Activated CD4-positive, alpha-beta T cell treated with anti-CD3 and anti-CD28 coated beads for 36 hours (primary cell): ENCODE measurements around the gene C6orf132. TPM values are rescaled to one million over a fixed set of nuclear protein-coding genes. Genes with fewer than 3 reads are reported as not detected.

Experiments used
- ATAC-seq: fragments of 200-7000 bp; cut with Tn5 transposase; one replicate; pipeline ENCODE4 v1.10.0; 2021; ENCODE audit warnings: mild to moderate bottlenecking, moderate library complexity
- CTCF ChIA-PET: fragments of 350-600 bp; sonication (Branson Sonifier 250); formaldehyde crosslinking; loops from one replicate; lab custom pipeline; 2021; ENCODE audit warnings: antibody characterized with exemption; lab: Charles Lee
- POLR2A ChIA-PET: fragments of 350-600 bp; sonication (Branson Sonifier 250); formaldehyde crosslinking; loops from one replicate; lab custom pipeline; 2021; ENCODE audit warnings: antibody characterized with exemption, inconsistent platforms; lab: Charles Lee
- DNase-seq: peaks from one replicate; pipeline ENCODE4 v3.0.0-alpha.2; 2020
- H3K27ac Mint-ChIP-seq: one replicate; pipeline ENCODE4 v1.8.0; 2021; ENCODE audit warnings: mixed read lengths
- H3K27me3 Mint-ChIP-seq: one replicate; pipeline ENCODE4 v1.8.0; 2021; ENCODE audit warnings: mixed read lengths
- H3K36me3 Mint-ChIP-seq: one replicate; pipeline ENCODE4 v1.8.0; 2021; ENCODE audit warnings: low read depth, mixed read lengths
- H3K4me1 Mint-ChIP-seq: one replicate; pipeline ENCODE4 v1.8.0; 2021; ENCODE audit warnings: mixed read lengths
- H3K4me3 Mint-ChIP-seq: one replicate; pipeline ENCODE4 v1.8.0; 2021; ENCODE audit warnings: mild to moderate bottlenecking, moderate library complexity, mixed read lengths
- H3K9me3 Mint-ChIP-seq: one replicate; pipeline ENCODE4 v1.8.0; 2021; ENCODE audit warnings: low read depth, mixed read lengths
- intact Hi-C, 2 experiments: fragments of 100-400 bp; cut with DNase I in 1 of 2; cut with micrococcal nuclease in 1 of 2; formaldehyde crosslinking; loops; one replicate each; pipeline versions ENCODE4 v1.14.2 to v1.15.1; 2022 to 2024; cut with DNase I, micrococcal nuclease
- total RNA-seq, 2 experiments: library from RNA; stranded (reverse); gene quantifications; one replicate each; pipeline ENCODE4 v1.2.3, GENCODE V29; 2021

C6orf132 gene
- total RNA-seq, 2 experiments from 2014 or later = 0.14 TPM

GRCh38 chr6:42117843-42118161 is 24.6 kb downstream of the C6orf132 start:
- POLR2A ChIA-PET = interaction anchor here (0.6 kb wide), 1 partner anchor 11 kb away, joined by 3 read pairs; no protein-coding TSS in a partner anchor
- CTCF ChIA-PET = interaction anchor here (0.6 to 2.7 kb wide), 3 partner anchors 14 to 1491 kb away, joined by 3 to 12 read pairs (median 4); no protein-coding TSS in a partner anchor

GRCh38 chr6:42113936-42114636 is 28.3 kb downstream of the C6orf132 start:
- Mint-ChIP-seq H3K9me3 (no peaks in the 10 kb centered on the region), H3K27me3 (peaks cover 6% of the 10 kb centered on the region), H3K36me3 (no peaks in the 10 kb centered on the region), H3K27ac (no peak overlapping the region), H3K4me3 (no peak overlapping the region), H3K4me1 (no peaks in the 10 kb centered on the region)
- ATAC-seq = peak; percentile 63
- intact Hi-C loops = loop anchor here in 1 of 2 experiments (5.0 kb wide), 1 partner anchor 43 kb away; a partner anchor contains a TSS
- CTCF ChIA-PET = interaction anchor here (0.6 to 1.5 kb wide), 2 partner anchors 9 to 23 kb away, joined by 3 to 4 read pairs; no protein-coding TSS in a partner anchor
- no peak for DNase-seq
- POLR2A ChIA-PET = no interaction called here

More at GRCh38 chr6:42117843-42118161, 24.6 kb downstream of the C6orf132 start:
- no peaks in the 10 kb centered on the region for H3K9me3 Mint-ChIP-seq
- ATAC-seq = no peak
- H3K36me3 Mint-ChIP-seq = no peaks in the 10 kb centered on the region
- H3K27ac Mint-ChIP-seq = no peak overlapping the region
- DNase-seq = no peak
- H3K27me3 Mint-ChIP-seq = peaks cover 2% of the 10 kb centered on the region
- intact Hi-C loops = no loop called here
- no peaks in the 10 kb centered on the region for H3K4me1 Mint-ChIP-seq
- no peak overlapping the region for H3K4me3 Mint-ChIP-seq

GRCh38 chr6:42112351-42112750 is 30.1 kb downstream of the C6orf132 start:
- no peak for DNase-seq
- no peak for ATAC-seq
- no peaks in the 10 kb centered on the region for H3K36me3 Mint-ChIP-seq
- H3K9me3 Mint-ChIP-seq = no peaks in the 10 kb centered on the region
- H3K4me3 Mint-ChIP-seq = no peak overlapping the region
- H3K27me3 Mint-ChIP-seq = peaks cover 6% of the 10 kb centered on the region
- intact Hi-C loops = loop anchor here in 1 of 2 experiments (5.0 kb wide), 1 partner anchor 45 kb away; a partner anchor contains a TSS
- H3K4me1 Mint-ChIP-seq = no peaks in the 10 kb centered on the region
- H3K27ac Mint-ChIP-seq = no peak overlapping the region
- CTCF ChIA-PET = interaction anchor here (0.9 to 1.1 kb wide), 3 partner anchors 8 to 23 kb away, joined by 3 to 6 read pairs (median 5); no protein-coding TSS in a partner anchor
- POLR2A ChIA-PET = no interaction called here

- CTCF ChIA-PET = no interaction called here
- H3K4me3 Mint-ChIP-seq = no peak overlapping the region
- no peak overlapping the region for H3K27ac Mint-ChIP-seq
- POLR2A ChIA-PET = no interaction called here
- no peak for ATAC-seq
- no peaks in the 10 kb centered on the region for H3K4me1 Mint-ChIP-seq
- H3K27me3 Mint-ChIP-seq = peaks cover 4% of the 10 kb centered on the region
- intact Hi-C loops = loop anchor here in 1 of 2 experiments (5.0 kb wide), 1 partner anchor 47 kb away; a partner anchor contains a TSS
- H3K9me3 Mint-ChIP-seq = no peaks in the 10 kb centered on the region
- no peak for DNase-seq
- H3K36me3 Mint-ChIP-seq = no peaks in the 10 kb centered on the region
Observed at GRCh38 chr6:42110683-42111082, 31.7 kb downstream of the C6orf132 start.

GRCh38 chr6:42108071-42108470 is 34.3 kb downstream of the C6orf132 start:
- no peak for ATAC-seq
- DNase-seq = no peak
- CTCF ChIA-PET = interaction anchor here (0.6 kb wide), 1 partner anchor 187 kb away, joined by 3 read pairs; the partner anchor contains the start of genes BYSL and MED20
- H3K9me3 Mint-ChIP-seq = no peaks in the 10 kb centered on the region
- H3K4me3 Mint-ChIP-seq = no peak overlapping the region
- peaks cover 9% of the 10 kb centered on the region for H3K4me1 Mint-ChIP-seq
- intact Hi-C loops = loop anchor here in 1 of 2 experiments (5.0 kb wide), 1 partner anchor 59 kb away; no protein-coding TSS in a partner anchor
- POLR2A ChIA-PET = no interaction called here
- H3K27ac Mint-ChIP-seq = no peak overlapping the region
- H3K36me3 Mint-ChIP-seq = no peaks in the 10 kb centered on the region
- H3K27me3 Mint-ChIP-seq = peaks cover 4% of the 10 kb centered on the region

- ChIA-PET CTCF (interaction anchor here (0.6 to 0.7 kb wide), 2 partner anchors 10 to 184 kb away, joined by 3 to 4 read pairs; no protein-coding TSS in a partner anchor), POLR2A (interaction anchor here (0.6 to 0.7 kb wide), 2 partner anchors 11 kb away, joined by 3 read pairs; no protein-coding TSS in a partner anchor)
- Mint-ChIP-seq H3K9me3 (no peaks in the 10 kb centered on the region), H3K4me3 (no peak overlapping the region), H3K27ac (no peak overlapping the region), H3K36me3 (no peaks in the 10 kb centered on the region), H3K4me1 (peaks cover 10% of the 10 kb centered on the region), H3K27me3 (peaks cover 2% of the 10 kb centered on the region)
- DNase-seq (no peak), ATAC-seq (no peak)
- intact Hi-C loops = loop anchor here in 1 of 2 experiments (5.0 kb wide), 1 partner anchor 61 kb away; no protein-coding TSS in a partner anchor
Observed at GRCh38 chr6:42106112-42107023, 36.1 kb downstream of the C6orf132 start.

- peaks cover 2% of the 10 kb centered on the region for H3K27me3 Mint-ChIP-seq
Observed at GRCh38 chr6:42105709-42106108, 36.7 kb downstream of the C6orf132 start.

GRCh38 chr6:42105156-42105648 is 37.2 kb downstream of the C6orf132 start:
- POLR2A ChIA-PET = no interaction called here
- Mint-ChIP-seq H3K27ac (no peak overlapping the region), H3K4me3 (peak overlapping the region; percentile 39), H3K4me1 (peaks cover 20% of the 10 kb centered on the region), H3K9me3 (no peaks in the 10 kb centered on the region), H3K27me3 (peaks cover 2% of the 10 kb centered on the region), H3K36me3 (no peaks in the 10 kb centered on the region)
- CTCF ChIA-PET = interaction anchor here (0.6 to 2.5 kb wide), 29 partner anchors 9 to 371 kb away, joined by 3 to 16 read pairs (median 5); partner anchors contain the start of genes MRPS10 and TAF8
- ATAC-seq = no peak
- intact Hi-C loops = loop anchor here (2.0 to 5.0 kb wide), 3 partner anchors 62 to 318 kb away; partner anchors contain the start of gene TOMM6 (in 1 of the 2)
- peak; percentile 16 for DNase-seq

More at GRCh38 chr6:42105709-42106108, 36.7 kb downstream of the C6orf132 start:
- Mint-ChIP-seq H3K4me1 (peaks cover 15% of the 10 kb centered on the region), H3K9me3 (no peaks in the 10 kb centered on the region), H3K4me3 (no peak overlapping the region), H3K27ac (no peak overlapping the region), H3K36me3 (no peaks in the 10 kb centered on the region)
- DNase-seq (no peak), ATAC-seq (no peak)
- POLR2A ChIA-PET = no interaction called here
- CTCF ChIA-PET = interaction anchor here (0.6 to 2.5 kb wide), 3 partner anchors 12 to 184 kb away, joined by 3 to 13 read pairs (median 13); no protein-coding TSS in a partner anchor
- intact Hi-C loops = loop anchor here (2.0 to 5.0 kb wide), 3 partner anchors 62 to 319 kb away; partner anchors contain the start of gene TOMM6 (in 1 of the 2)

- CTCF ChIA-PET = interaction anchor here (0.6 to 2.5 kb wide), 45 partner anchors 8 to 503 kb away, joined by 3 to 16 read pairs (median 4); partner anchors contain the start of genes BYSL, C6orf132, MRPS10 and TAF8
- POLR2A ChIA-PET = interaction anchor here (1.0 kb wide), 1 partner anchor 318 kb away, joined by 4 read pairs; no protein-coding TSS in a partner anchor
- Mint-ChIP-seq H3K36me3 (no peaks in the 10 kb centered on the region), H3K9me3 (no peaks in the 10 kb centered on the region), H3K4me3 (peak overlapping the region; percentile 39), H3K27ac (no peak overlapping the region), H3K4me1 (peaks cover 25% of the 10 kb centered on the region), H3K27me3 (peaks cover 2% of the 10 kb centered on the region)
- ATAC-seq = no peak
- intact Hi-C loops = loop anchor here (1.0 to 5.0 kb wide), 7 partner anchors 29 to 324 kb away; partner anchors contain the start of genes PRICKLE4 (in 1 of the 2) and TOMM6 (in 1 of the 2)
- DNase-seq = no peak
Observed at GRCh38 chr6:42104804-42105125, 37.7 kb downstream of the C6orf132 start.

GRCh38 chr6:42104095-42104803 is 38.2 kb downstream of the C6orf132 start:
- H3K27ac Mint-ChIP-seq = peak overlapping the region; percentile 64

More at GRCh38 chr6:42104095-42104803, 38.2 kb downstream of the C6orf132 start:
- ATAC-seq = peak; percentile 66
- peak; percentile 88 for DNase-seq
- Mint-ChIP-seq H3K36me3 (no peaks in the 10 kb centered on the region), H3K27me3 (peaks cover 2% of the 10 kb centered on the region), H3K4me3 (peak overlapping the region; percentile 61), H3K9me3 (no peaks in the 10 kb centered on the region), H3K4me1 (peaks cover 27% of the 10 kb centered on the region)
- ChIA-PET CTCF (interaction anchor here (0.6 to 2.5 kb wide), 58 partner anchors 8 to 502 kb away, joined by 3 to 16 read pairs (median 4); partner anchors contain the start of genes BYSL, C6orf132, MRPS10 and TAF8), POLR2A (interaction anchor here (0.6 to 1.0 kb wide), 2 partner anchors 12 to 318 kb away, joined by 3 to 4 read pairs; no protein-coding TSS in a partner anchor)
- intact Hi-C loops = loop anchor here in 1 of 2 experiments (1.0 to 5.0 kb wide), 6 partner anchors 29 to 324 kb away; partner anchors contain the start of genes PRICKLE4 and TOMM6
